A673 (cell line): ENCODE measurements around the gene EEF1G. TPM values are rescaled to one million over a fixed set of nuclear protein-coding genes. Genes with fewer than 3 reads are reported as not detected.
A peak's percentile ranks its signal among the peaks of the same experiment; 100 is the strongest.

ENCODE experiments used
- BruUV-seq: library from RNA; stranded (reverse); fragments of 400-500 nt; replicated peaks from 2 replicates; lab custom pipeline; 2021; lab: Mats Ljungman, UMichigan
- CTCF ChIA-PET: fragments of 300-600 bp; sonication (Branson Sonifier 250); formaldehyde crosslinking; loops from one replicate; lab custom pipeline; 2022; ENCODE audit warnings: antibody characterized with exemption; lab: Charles Lee
- POLR2A ChIA-PET: fragments of 300-600 bp; sonication (Branson Sonifier 250); formaldehyde crosslinking; loops from one replicate; lab custom pipeline; 2022; ENCODE audit warnings: antibody characterized with exemption; ENCODE audit not compliant: low non-redundant PET; lab: Charles Lee
- DNase-seq: peaks from one replicate; pipeline ENCODE4 v3.0.0-alpha.2; 2015; ENCODE audit warnings: low spot score
- H3K27ac ChIP-seq: fragments of 200-600 bp; sonication (generic); 2 replicates; pipeline ENCODE4 v1.5.1; 2016; ENCODE audit warnings: mixed run types, low read depth, mild to moderate bottlenecking, mixed read lengths, antibody characterized with exemption, low read length; ENCODE audit not compliant: poor library complexity, severe bottlenecking
- H3K27me3 ChIP-seq: fragments of 200-600 bp; sonication (generic); replicated peaks from 2 replicates; pipeline ENCODE4 v1.6.1; 2017; ENCODE audit warnings: mixed run types, low read depth, mild to moderate bottlenecking, mixed read lengths, antibody characterized with exemption, low read length; ENCODE audit not compliant: insufficient read depth, poor library complexity
- H3K36me3 ChIP-seq: fragments of 200-600 bp; sonication (generic); 2 replicates; pipeline ENCODE4 v1.6.1; 2016; ENCODE audit warnings: mixed run types, mild to moderate bottlenecking, mixed read lengths, antibody characterized with exemption, low read length; ENCODE audit not compliant: insufficient read depth, poor library complexity, severe bottlenecking
- H3K4me1 ChIP-seq: fragments of 200-600 bp; sonication (generic); 2 replicates; pipeline ENCODE4 v1.6.1; 2017; ENCODE audit warnings: mixed run types, mild to moderate bottlenecking, mixed read lengths, antibody characterized with exemption, low read length; ENCODE audit not compliant: insufficient read depth, poor library complexity, severe bottlenecking
- H3K4me3 ChIP-seq: fragments of 200-600 bp; sonication (generic); 2 replicates; pipeline ENCODE4 v1.5.1; 2016; ENCODE audit warnings: low read depth, mixed run types, mild to moderate bottlenecking, mixed read lengths, low read length; ENCODE audit not compliant: poor library complexity, severe bottlenecking
- H3K9me3 ChIP-seq: fragments of 200-600 bp; sonication (generic); 2 replicates; pipeline ENCODE4 v1.6.1; 2016; ENCODE audit warnings: mixed run types, low read depth, mild to moderate bottlenecking, mixed read lengths, antibody characterized with exemption, low read length; ENCODE audit not compliant: poor library complexity, severe bottlenecking
- EZH2 ChIP-seq: fragments of 200-600 bp; sonication (generic); IDR thresholded peaks from 2 replicates; pipeline ENCODE4 v1.6.1; 2017; ENCODE audit warnings: borderline replicate concordance, low read depth, mild to moderate bottlenecking, mixed read lengths, antibody characterized with exemption, low read length; ENCODE audit not compliant: poor library complexity, severe bottlenecking
- intact Hi-C: fragments of 100-400 bp; cut with micrococcal nuclease; formaldehyde crosslinking; loops from one replicate; pipeline ENCODE4 v1.10.0; 2022; ENCODE audit not compliant: unreplicated experiment
- total RNA-seq: library from RNA; stranded (reverse); gene quantifications from 2 replicates; pipeline ENCODE4 v1.2.3, GENCODE V29; 2021
- TF ChIP-seq, protein P1 (sequence below): fragments of 300-800, 200-600 bp; sonication (generic); conservative IDR thresholded peaks from 2 replicates; pipeline ENCODE4 v1.5.1; 2017; ENCODE audit warnings: low read depth, mild to moderate bottlenecking, antibody characterized with exemption, low read length, moderate library complexity, mixed read lengths

EEF1G gene
- total RNA-seq, 1 experiment from 2014 or later = 1,817 TPM

DNA sequence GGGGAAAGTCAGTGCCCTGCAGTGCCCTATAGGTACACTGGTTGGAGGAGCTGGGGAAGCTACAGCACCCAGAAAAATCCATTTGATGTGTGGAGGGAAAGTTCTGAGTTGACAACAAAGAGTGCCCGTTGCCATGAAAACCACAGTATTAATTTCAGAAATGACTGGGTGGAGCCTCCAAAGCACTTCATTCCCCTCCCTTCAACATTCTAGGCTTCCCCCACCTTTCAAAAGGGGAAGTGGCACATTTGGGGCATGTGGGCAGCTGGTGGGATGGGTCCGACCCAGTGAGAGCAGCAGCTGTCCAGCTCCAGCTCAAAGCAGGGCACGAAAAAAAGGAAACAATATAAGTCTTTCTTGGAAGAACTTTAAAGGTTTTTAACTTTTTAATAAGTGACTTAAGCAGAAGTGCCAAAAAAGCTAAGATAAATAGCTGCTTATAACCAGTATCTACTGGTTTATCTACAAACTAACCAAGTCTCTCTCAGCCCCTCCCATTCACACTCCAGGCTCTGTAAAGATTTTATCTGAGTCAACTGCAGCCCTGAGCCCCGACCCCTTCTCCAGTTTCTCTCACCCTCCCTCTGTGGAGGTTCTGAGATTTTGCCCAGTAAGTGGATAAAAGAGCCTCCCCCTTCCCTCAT lies 18.1 kb downstream of the EEF1G start:
- Histone ChIP-seq H3K4me1 (peaks cover 84% of the 10 kb centered on the region), H3K36me3 (peaks cover 39% of the 10 kb centered on the region), H3K27me3 (no peaks in the 10 kb centered on the region), H3K9me3 (no peaks in the 10 kb centered on the region), H3K4me3 (no peak overlapping the region), H3K27ac (peak overlapping the region; percentile 77)
- BruUV-seq = no TSS peak
- intact Hi-C loops = no loop called here
- no peak for DNase-seq
- TF ChIP-seq, protein P1, sequence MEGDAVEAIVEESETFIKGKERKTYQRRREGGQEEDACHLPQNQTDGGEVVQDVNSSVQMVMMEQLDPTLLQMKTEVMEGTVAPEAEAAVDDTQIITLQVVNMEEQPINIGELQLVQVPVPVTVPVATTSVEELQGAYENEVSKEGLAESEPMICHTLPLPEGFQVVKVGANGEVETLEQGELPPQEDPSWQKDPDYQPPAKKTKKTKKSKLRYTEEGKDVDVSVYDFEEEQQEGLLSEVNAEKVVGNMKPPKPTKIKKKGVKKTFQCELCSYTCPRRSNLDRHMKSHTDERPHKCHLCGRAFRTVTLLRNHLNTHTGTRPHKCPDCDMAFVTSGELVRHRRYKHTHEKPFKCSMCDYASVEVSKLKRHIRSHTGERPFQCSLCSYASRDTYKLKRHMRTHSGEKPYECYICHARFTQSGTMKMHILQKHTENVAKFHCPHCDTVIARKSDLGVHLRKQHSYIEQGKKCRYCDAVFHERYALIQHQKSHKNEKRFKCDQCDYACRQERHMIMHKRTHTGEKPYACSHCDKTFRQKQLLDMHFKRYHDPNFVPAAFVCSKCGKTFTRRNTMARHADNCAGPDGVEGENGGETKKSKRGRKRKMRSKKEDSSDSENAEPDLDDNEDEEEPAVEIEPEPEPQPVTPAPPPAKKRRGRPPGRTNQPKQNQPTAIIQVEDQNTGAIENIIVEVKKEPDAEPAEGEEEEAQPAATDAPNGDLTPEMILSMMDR = no peak
- no peak for TF ChIP-seq EZH2
- ChIA-PET POLR2A (interaction anchor here (0.7 kb wide), 1 partner anchor 470 kb away, joined by 4 read pairs; no protein-coding TSS in a partner anchor), CTCF (interaction anchor here (1.2 kb wide), 1 partner anchor 13 kb away, joined by 4 read pairs; no protein-coding TSS in a partner anchor)

DNA sequence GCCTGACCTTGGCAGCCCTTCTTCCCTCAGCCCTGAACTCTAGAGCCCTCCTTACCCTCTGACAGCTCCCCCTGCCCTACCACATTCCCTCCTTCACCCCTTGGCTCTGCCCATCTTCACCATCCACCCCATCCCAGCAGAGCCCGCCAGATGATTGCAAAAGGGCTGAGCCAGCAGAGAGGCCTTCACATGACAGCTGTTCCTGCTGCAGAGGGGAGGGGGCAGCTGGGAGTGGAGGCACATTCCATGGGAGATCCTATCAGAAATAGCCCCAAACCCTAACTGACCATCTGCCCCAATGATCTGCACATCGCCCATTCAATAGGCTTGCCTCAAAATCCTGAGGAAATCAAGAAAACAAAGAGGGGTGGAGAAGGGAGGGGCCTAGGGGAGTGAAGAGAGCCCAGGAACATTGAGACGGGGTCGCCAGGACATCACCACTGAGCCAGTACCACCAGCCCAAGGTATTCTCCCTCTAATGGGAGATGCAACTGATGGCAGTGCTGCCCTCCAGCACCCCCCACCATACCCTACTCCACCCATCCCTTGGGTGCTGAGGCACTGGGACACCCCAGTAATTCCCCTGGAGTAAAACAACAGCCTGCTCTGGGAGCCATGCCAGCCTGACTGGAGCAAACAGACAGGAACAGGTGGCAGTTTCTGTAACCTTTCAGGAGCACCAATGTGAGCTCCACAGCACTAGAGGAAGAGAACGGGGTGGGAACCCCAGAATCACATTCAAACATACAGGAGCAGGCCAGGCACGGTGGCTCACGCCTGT lies 19.1 kb downstream of the EEF1G start:
- peaks cover 74% of the 10 kb centered on the region for H3K4me1 ChIP-seq
- CTCF ChIA-PET = interaction anchor here (0.6 to 2.5 kb wide), 3 partner anchors 12 to 66 kb away, joined by 4 to 14 read pairs (median 6); no protein-coding TSS in a partner anchor
- BruUV-seq = no TSS peak
- H3K4me3 ChIP-seq = no peak overlapping the region
- POLR2A ChIA-PET = no interaction called here
- intact Hi-C loops = no loop called here
- H3K27me3 ChIP-seq = no peaks in the 10 kb centered on the region
- peak overlapping the region; percentile 90 for H3K27ac ChIP-seq
- no peaks in the 10 kb centered on the region for H3K9me3 ChIP-seq
- DNase-seq = no peak
- peaks cover 29% of the 10 kb centered on the region for H3K36me3 ChIP-seq
- no peak for TF ChIP-seq EZH2
- TF ChIP-seq, protein P1 = no peak

DNA sequence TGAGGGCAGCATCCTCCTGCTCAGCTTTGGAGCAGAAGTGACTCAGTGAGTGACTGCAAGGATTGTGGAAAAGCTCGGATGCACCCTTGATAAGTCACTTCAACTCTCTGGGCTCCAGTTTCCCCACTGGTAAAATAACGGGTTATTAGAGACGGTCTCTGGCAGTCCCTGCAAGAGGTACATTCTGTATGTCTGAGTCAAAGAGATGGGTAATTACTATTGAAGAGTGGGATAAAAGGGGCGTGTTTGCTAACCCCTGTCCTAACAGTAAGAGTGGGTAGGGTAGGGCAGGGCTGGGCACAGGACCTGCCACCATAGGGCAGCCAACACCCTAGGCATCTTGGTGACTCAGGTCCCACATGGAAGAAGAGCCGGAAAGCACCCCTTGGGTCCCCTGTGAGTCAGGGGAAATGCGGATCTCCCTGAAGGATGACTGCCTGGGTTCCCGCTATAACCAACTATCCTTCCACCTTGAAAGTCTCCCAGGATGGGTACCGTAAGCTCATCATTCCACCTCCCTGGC lies 19.8 kb downstream of the EEF1G start:
- BruUV-seq = no TSS peak
- Histone ChIP-seq H3K4me3 (no peak overlapping the region), H3K9me3 (no peaks in the 10 kb centered on the region), H3K27ac (peak overlapping the region; percentile 90), H3K36me3 (peaks cover 22% of the 10 kb centered on the region), H3K27me3 (no peaks in the 10 kb centered on the region), H3K4me1 (peaks cover 68% of the 10 kb centered on the region)
- ChIA-PET POLR2A (interaction anchor here (0.6 kb wide), 1 partner anchor 122 kb away, joined by 3 read pairs; no protein-coding TSS in a partner anchor), CTCF (interaction anchor here (0.6 to 2.5 kb wide), 2 partner anchors 11 to 66 kb away, joined by 6 to 14 read pairs; no protein-coding TSS in a partner anchor)
- peak; percentile 71 for DNase-seq
- intact Hi-C loops = no loop called here
- TF ChIP-seq, protein P1 = no peak
- TF ChIP-seq EZH2 = no peak
